T47D (cell line): ENCODE data around the gene SLC25A19.
A peak's percentile ranks its signal among the peaks of the same experiment; 100 is the strongest.

Source experiments
- DNase-seq, 2 experiments: peaks; one replicate each; pipeline versions ENCODE4 v3.0.0 to v3.0.0-alpha.2; 2011 to 2012; ENCODE audit warnings: low read depth in 1 of 2, low spot score in 1 of 2
- JUND ChIP-seq: IDR thresholded peaks from 2 replicates; pipeline ENCODE4 v1.6.1; 2012; ENCODE audit warnings: low read depth
- in situ Hi-C: cut with HindIII; loops from 2 replicates; pipeline ENCODE4 v1.10.0; 2016; ENCODE audit warnings: low sequenced_read_pairs, low pct_unique_long_range_greater_than_20kb

SLC25A19 gene

GRCh38 chr17:75239214-75239613 is 50.0 kb downstream of the SLC25A19 start:
- in situ Hi-C loops = no loop called here
- DNase-seq = no peak
- no peak for TF ChIP-seq JUND

- DNase-seq = peak; percentile 79 to 87
- TF ChIP-seq JUND = no peak
- in situ Hi-C loops = no loop called here
Measured at GRCh38 chr17:75238684-75239191, 50.5 kb downstream of the SLC25A19 start.

GRCh38 chr17:75238020-75238580 is 51.1 kb downstream of the SLC25A19 start:
- in situ Hi-C loops = no loop called here
- no peak for DNase-seq
- TF ChIP-seq JUND = no peak

- in situ Hi-C loops = no loop called here
- TF ChIP-seq JUND = no peak
- DNase-seq = no peak
Measured at GRCh38 chr17:75237100-75238014, 51.9 kb downstream of the SLC25A19 start.

- TF ChIP-seq JUND = no peak
- DNase-seq = no peak
- in situ Hi-C loops = no loop called here
Measured at GRCh38 chr17:75232786-75233185, 56.4 kb downstream of the SLC25A19 start.

GRCh38 chr17:75231741-75232464 is 57.3 kb downstream of the SLC25A19 start:
- in situ Hi-C loops = no loop called here

GRCh38 chr17:75231071-75231470 is 58.2 kb downstream of the SLC25A19 start:
- TF ChIP-seq JUND = no peak
- no peak for DNase-seq
- in situ Hi-C loops = no loop called here

More at GRCh38 chr17:75231741-75232464, 57.3 kb downstream of the SLC25A19 start:
- no peak for DNase-seq
- TF ChIP-seq JUND = no peak

GRCh38 chr17:75228847-75229246 is 60.4 kb downstream of the SLC25A19 start:
- no peak for DNase-seq
- no peak for TF ChIP-seq JUND
- in situ Hi-C loops = no loop called here

- no peak for DNase-seq
- in situ Hi-C loops = no loop called here
- TF ChIP-seq JUND = no peak
Measured at GRCh38 chr17:75228305-75228704, 60.9 kb downstream of the SLC25A19 start.

- in situ Hi-C loops = no loop called here
- TF ChIP-seq JUND = no peak
- DNase-seq = peak in 1 of 2 experiments; percentile 87
Measured at GRCh38 chr17:75227729-75228128, 61.5 kb downstream of the SLC25A19 start.

GRCh38 chr17:75225016-75225415 is 64.2 kb downstream of the SLC25A19 start:
- no peak for DNase-seq
- in situ Hi-C loops = no loop called here
- TF ChIP-seq JUND = no peak
